ENCODE results near the gene CORIN. TPM values are rescaled to one million over a fixed set of nuclear protein-coding genes. Genes with fewer than 3 reads are reported as not detected.

CORIN gene
- total RNA-seq, 2 donors from 2014 or later: 0.15 to 0.50 TPM

DNA sequence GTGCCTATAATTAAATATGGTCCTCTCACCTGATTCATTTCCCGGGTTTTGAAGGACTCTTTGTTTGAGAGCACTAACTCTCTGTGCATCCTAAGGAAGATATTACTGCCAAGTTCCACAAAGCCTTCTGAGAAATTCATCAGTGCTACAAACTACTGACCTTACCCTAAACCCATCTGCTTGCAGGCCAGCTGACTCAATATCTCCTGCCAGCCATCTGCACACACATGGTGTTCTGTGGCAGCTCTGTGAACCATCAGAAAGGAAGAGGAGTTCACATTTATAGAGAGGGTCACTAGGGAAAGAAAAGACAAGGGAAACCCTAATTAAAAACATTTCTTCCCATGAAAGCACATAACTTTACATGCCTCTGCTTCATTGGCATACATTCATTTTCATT lies 196.1 kb downstream of the CORIN start:
- Histone ChIP-seq H3K27me3 (no peaks in the 10 kb centered on the region), H3K4me1 (no peaks in the 10 kb centered on the region), H3K27ac (no peak overlapping the region), H3K9me3 (no peaks in the 10 kb centered on the region), H3K36me3 (no peaks in the 10 kb centered on the region), H3K9ac (ENCODE audit: low read depth in 2 of 2, low read length in 2 of 2) (no peak overlapping the region), H3K4me3 (no peak overlapping the region)
- TF ChIP-seq, protein P1, sequence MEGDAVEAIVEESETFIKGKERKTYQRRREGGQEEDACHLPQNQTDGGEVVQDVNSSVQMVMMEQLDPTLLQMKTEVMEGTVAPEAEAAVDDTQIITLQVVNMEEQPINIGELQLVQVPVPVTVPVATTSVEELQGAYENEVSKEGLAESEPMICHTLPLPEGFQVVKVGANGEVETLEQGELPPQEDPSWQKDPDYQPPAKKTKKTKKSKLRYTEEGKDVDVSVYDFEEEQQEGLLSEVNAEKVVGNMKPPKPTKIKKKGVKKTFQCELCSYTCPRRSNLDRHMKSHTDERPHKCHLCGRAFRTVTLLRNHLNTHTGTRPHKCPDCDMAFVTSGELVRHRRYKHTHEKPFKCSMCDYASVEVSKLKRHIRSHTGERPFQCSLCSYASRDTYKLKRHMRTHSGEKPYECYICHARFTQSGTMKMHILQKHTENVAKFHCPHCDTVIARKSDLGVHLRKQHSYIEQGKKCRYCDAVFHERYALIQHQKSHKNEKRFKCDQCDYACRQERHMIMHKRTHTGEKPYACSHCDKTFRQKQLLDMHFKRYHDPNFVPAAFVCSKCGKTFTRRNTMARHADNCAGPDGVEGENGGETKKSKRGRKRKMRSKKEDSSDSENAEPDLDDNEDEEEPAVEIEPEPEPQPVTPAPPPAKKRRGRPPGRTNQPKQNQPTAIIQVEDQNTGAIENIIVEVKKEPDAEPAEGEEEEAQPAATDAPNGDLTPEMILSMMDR (IDR thresholded peaks at IDR 0.05): no peak
- intact Hi-C loops (cut with DNase I): no loop called here
- DNase-seq: no peak

DNA sequence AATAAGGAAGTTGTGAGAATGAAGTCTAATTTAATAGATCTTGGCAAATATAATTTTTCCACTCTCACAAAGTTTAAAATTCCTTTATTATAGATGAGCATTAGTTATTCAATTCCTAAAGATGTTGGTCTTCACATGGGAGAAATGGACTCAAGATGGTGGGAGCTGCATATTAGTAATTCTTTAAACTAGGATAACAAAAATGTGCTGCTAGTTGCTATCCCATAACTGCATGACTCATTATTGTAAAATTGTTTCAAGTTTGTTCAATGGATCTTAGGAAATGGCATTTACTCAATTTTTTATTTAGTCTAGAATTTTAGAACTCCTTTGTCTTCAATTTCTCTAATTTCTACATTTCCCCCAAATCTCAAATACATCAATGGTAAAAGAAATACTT lies 197.0 kb downstream of the CORIN start:
- H3K36me3 ChIP-seq: no peaks in the 10 kb centered on the region
- intact Hi-C loops (cut with DNase I): no loop called here
- H3K9ac ChIP-seq (ENCODE audit: low read depth in 2 of 2, low read length in 2 of 2): no peak overlapping the region
- no peak for DNase-seq
- no peaks in the 10 kb centered on the region for H3K27me3 ChIP-seq
- TF ChIP-seq, protein P1 (IDR thresholded peaks at IDR 0.05): no peak
- no peak overlapping the region for H3K4me3 ChIP-seq
- H3K9me3 ChIP-seq: no peaks in the 10 kb centered on the region
- H3K27ac ChIP-seq: no peak overlapping the region
- no peaks in the 10 kb centered on the region for H3K4me1 ChIP-seq

DNA sequence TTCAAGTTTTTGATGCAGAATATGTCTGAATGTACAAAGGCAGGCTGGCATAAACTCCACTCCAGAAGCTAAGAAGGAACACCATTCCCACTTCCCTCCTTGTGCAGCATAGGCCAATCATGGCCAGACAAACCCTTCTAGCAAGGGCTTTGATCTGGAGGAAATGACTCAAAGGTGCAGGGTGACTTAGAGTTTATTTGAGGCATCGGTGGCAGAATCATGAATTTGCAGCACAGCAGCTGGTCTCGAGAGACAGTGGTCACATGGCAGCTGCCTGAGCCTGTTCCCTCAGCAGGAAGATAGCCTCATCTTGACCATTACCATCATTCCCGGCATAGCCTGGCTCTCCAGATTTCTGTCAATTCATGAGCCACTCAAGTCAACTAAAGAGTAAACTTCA lies 198.3 kb downstream of the CORIN start:
- Histone ChIP-seq H3K4me3 (no peak overlapping the region), H3K27me3 (no peaks in the 10 kb centered on the region), H3K27ac (no peak overlapping the region), H3K9me3 (no peaks in the 10 kb centered on the region), H3K9ac (ENCODE audit: low read depth in 2 of 2, low read length in 2 of 2) (no peak overlapping the region), H3K36me3 (no peaks in the 10 kb centered on the region), H3K4me1 (no peaks in the 10 kb centered on the region)
- TF ChIP-seq, protein P1 (IDR thresholded peaks at IDR 0.05): no peak
- no peak for DNase-seq
- intact Hi-C loops (cut with DNase I): no loop called here

DNA sequence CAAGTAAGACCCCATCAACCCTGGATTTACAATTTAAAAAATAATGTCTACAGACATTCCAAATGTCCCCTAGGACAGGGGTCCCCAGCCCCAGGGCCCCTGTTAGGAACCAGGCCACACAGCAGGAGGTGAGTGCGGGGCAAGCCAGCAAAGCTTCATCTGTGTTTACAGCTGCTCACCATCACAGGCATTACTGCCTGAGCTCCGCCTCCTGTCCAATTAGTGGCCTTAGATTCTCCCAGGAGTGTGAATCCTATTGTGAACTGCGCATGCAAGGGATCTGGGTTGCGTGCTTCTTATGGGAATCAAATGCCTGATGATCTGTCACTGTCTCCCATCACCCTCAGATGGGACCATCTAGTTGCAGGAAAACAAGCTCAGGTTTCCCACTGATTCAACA lies 206.7 kb downstream of the CORIN start:
- H3K27me3 ChIP-seq: no peaks in the 10 kb centered on the region
- no peaks in the 10 kb centered on the region for H3K4me1 ChIP-seq
- H3K9me3 ChIP-seq: no peaks in the 10 kb centered on the region
- H3K4me3 ChIP-seq: no peak overlapping the region
- no peak for DNase-seq
- H3K9ac ChIP-seq (ENCODE audit: low read depth in 2 of 2, low read length in 2 of 2): no peak overlapping the region
- TF ChIP-seq, protein P1 (IDR thresholded peaks at IDR 0.05): no peak
- H3K36me3 ChIP-seq: no peaks in the 10 kb centered on the region
- intact Hi-C loops (cut with DNase I): no loop called here
- H3K27ac ChIP-seq: no peak overlapping the region

DNA sequence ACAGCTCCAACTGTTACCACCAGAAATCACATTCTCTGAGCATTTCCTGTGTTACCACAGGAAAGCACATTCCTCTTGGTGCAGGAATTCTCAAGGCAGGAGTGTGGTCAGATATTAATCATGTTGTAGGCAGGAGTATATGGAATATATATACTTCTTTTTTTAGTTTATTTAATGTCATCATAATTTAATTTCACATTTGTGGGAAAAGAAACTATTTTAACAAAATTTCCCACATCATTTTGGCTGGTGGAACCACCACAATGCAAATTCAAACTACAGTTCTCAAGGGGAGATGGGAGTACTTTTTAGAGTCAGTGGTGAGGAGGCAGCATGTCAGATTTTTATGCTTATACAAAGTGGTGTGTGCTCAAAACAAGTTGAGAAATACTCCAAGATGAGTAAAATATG lies 213.8 kb downstream of the CORIN start:
- TF ChIP-seq, protein P1 (IDR thresholded peaks at IDR 0.05): no peak
- H3K9ac ChIP-seq (ENCODE audit: low read depth in 2 of 2, low read length in 2 of 2): no peak overlapping the region
- H3K27me3 ChIP-seq: no peaks in the 10 kb centered on the region
- no peaks in the 10 kb centered on the region for H3K9me3 ChIP-seq
- H3K36me3 ChIP-seq: no peaks in the 10 kb centered on the region
- intact Hi-C loops (cut with DNase I): no loop called here
- H3K4me1 ChIP-seq: no peaks in the 10 kb centered on the region
- no peak for DNase-seq
- no peak overlapping the region for H3K4me3 ChIP-seq
- no peak overlapping the region for H3K27ac ChIP-seq

DNA sequence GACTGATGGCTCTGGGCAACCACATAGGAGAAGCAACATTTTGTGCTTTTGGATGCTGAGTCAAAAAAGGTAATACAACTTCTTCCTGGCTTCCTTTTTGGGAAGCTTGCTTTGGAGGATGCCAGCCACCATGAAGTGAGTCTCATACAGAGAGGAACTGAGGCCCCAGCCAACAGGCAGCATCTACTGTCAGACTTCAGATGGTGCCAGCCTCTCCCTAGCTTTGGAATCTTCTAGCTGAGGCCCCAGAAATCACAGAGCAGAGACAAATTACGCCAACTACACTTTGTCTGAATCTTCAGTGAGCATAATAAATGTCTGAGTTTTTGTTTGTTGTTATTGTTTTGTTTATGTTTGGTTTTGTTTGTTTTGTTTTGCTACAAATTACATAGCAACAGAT lies 216.7 kb downstream of the CORIN start:
- Histone ChIP-seq H3K36me3 (no peaks in the 10 kb centered on the region), H3K4me1 (no peaks in the 10 kb centered on the region), H3K27me3 (no peaks in the 10 kb centered on the region), H3K27ac (no peak overlapping the region), H3K4me3 (no peak overlapping the region), H3K9ac (ENCODE audit: low read depth in 2 of 2, low read length in 2 of 2) (no peak overlapping the region), H3K9me3 (no peaks in the 10 kb centered on the region)
- intact Hi-C loops (cut with DNase I): no loop called here
- TF ChIP-seq, protein P1 (IDR thresholded peaks at IDR 0.05): no peak
- no peak for DNase-seq

Measured in colonic mucosa (tissue), 4 donors.